K562 treated with DMSO at 1 percent for 4 hours (cell line): ENCODE data around the gene HIF1A. TPM values are rescaled to one million over a fixed set of nuclear protein-coding genes. Genes with fewer than 3 reads are reported as not detected.

Experiments used
- total RNA-seq: library from RNA; unstranded; fragments of 300-600 nt; gene quantifications from 2 replicates; pipeline ENCODE4 v1.2.3, GENCODE V29; 2022; ENCODE audit not compliant: insufficient read depth

The HIF1A gene
- total RNA-seq = 11.7 and 17.5 TPM in 2 replicates

GRCh38 chr14:61694830-61695694 lies at the start of gene HIF1A:
HIF1A (plus strand) TSS chr14:61695513; CDS start chr14:61695805, 292 bp downstream.

DNA sequence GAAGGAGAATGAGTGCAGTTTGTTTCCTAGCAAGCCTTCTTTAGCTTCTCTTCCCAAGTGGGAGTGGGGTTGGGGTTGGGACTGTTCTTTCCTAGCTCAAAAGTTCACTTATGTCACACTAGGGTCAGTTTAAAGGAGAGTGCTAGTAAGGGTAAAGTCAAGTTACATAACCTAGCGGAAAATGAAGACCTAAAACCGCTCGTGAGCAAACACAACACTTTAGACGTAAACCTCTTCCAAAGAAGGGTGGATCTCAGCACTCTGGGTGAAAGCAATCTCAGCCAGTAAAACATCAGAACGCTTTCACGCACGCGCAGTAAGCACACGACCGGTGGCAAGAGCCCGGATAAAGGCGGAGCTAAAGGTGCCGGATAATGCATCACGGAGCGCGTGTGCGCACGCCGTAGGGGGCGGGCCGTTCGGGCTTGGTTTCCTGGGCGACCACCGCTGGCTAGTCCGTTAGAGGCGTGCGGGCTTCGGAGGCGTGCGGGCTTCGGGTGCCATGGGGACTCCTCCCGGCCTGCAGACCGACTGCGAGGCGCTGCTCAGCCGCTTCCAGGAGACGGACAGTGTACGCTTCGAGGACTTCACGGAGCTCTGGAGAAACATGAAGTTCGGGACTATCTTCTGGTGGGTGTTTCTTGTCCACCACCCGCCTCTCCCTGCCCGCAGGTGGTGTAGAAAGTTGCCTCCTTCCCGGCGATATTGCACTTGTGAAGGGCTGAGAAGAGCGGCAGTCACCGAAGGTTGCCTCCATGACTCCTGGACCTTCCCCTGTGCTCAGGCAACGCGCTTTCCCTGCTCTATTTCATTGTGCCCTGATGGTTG lies 66.9 kb downstream of the HIF1A start, which contains the start of gene SNAPC1:
Gene SNAPC1 (plus strand): TSS at position 462 of the 828 bp plus-strand sequence. CDS start 41 bp downstream, at position 503.

Other genes starting within 250 kb of the HIF1A start
- 5.0 and 5.7 TPM in 2 replicates for gene SNAPC1, start 66.9 kb downstream of the HIF1A start, total RNA-seq
- not detected in 2 replicates for gene SYT16, start 117.2 kb downstream of the HIF1A start, total RNA-seq